Colonic mucosa (tissue), 4 donors: ENCODE data around the gene FBN1. TPM values are rescaled to one million over a fixed set of nuclear protein-coding genes. Genes with fewer than 3 reads are reported as not detected.

Experiments used
- DNase-seq: peaks from one replicate; pipeline ENCODE4 v3.0.0-alpha.2; 2020
- H3K27ac ChIP-seq: fragments of 200-600 bp; one replicate; pipeline ENCODE4 v1.8.0; 2021
- H3K27me3 ChIP-seq: fragments of 200-600 bp; one replicate; pipeline ENCODE4 v1.8.0; 2021
- H3K36me3 ChIP-seq: fragments of 200-600 bp; one replicate; pipeline ENCODE4 v1.8.0; 2021
- H3K4me1 ChIP-seq: fragments of 200-600 bp; one replicate; pipeline ENCODE4 v1.8.0; 2021; ENCODE audit warnings: mild to moderate bottlenecking
- H3K4me3 ChIP-seq: fragments of 200-600 bp; one replicate; pipeline ENCODE4 v1.8.0; 2021
- H3K9ac ChIP-seq, 2 donors: one replicate each; pipeline ENCODE4 v1.7.0; 2013; ENCODE audit warnings: control low read depth in 2 of 2, low read depth in 2 of 2, low read length in 2 of 2
- H3K9me3 ChIP-seq: fragments of 200-600 bp; one replicate; pipeline ENCODE4 v1.8.0; 2021
- intact Hi-C: fragments of 100-400 bp; cut with DNase I; formaldehyde crosslinking; loops from one replicate; pipeline ENCODE4 v1.14.1; 2022
- total RNA-seq, 2 donors: library from RNA; stranded (reverse); fragmentation: NEBNext Ultra II Directional in 1 of 2; extraction: Animal tissue kit (Norgen Biotek cat#: 25700) in 1 of 2; gene quantifications; one replicate each; pipeline ENCODE4 v1.2.1, GENCODE V29; 2021
- TF ChIP-seq, protein P1 (sequence below): fragments of 200-600 bp; IDR thresholded peaks from one replicate; pipeline ENCODE4 v1.8.0; 2022; ENCODE audit warnings: antibody characterized with exemption, mild to moderate bottlenecking
- donor health status: healthy.
- donor health status: DM: no; HTN: no; CAD: no.
- donor health status: DM: no; HTN: no; CAD: no.

Gene FBN1
- total RNA-seq, 2 donors from 2014 or later: 6.6 to 19.5 TPM

DNA sequence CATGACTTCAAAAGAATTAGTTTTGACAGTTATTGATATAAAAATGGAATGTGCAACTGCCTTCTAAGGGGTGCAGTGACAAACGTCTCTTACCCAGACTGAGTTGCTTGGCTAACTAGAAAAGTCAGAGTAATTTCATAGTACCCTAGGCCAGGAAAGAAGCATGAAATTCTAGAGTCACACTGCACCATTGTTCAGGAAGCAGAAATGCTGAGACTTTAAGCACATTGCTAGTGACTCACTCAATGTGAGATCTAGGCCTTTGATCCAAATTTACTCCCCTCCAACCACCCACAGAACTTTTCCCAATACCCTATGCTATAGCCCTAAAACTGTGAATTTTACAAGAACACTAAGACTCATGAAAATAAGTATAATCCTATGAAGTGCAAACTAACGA lies 203.5 kb downstream of the FBN1 start:
- Histone ChIP-seq H3K4me1 (no peaks in the 10 kb centered on the region), H3K36me3 (no peaks in the 10 kb centered on the region), H3K9me3 (no peaks in the 10 kb centered on the region), H3K27ac (no peak overlapping the region), H3K4me3 (no peak overlapping the region), H3K27me3 (no peaks in the 10 kb centered on the region), H3K9ac (no peak overlapping the region)
- no peak for DNase-seq
- intact Hi-C loops: no loop called here
- TF ChIP-seq, protein P1, sequence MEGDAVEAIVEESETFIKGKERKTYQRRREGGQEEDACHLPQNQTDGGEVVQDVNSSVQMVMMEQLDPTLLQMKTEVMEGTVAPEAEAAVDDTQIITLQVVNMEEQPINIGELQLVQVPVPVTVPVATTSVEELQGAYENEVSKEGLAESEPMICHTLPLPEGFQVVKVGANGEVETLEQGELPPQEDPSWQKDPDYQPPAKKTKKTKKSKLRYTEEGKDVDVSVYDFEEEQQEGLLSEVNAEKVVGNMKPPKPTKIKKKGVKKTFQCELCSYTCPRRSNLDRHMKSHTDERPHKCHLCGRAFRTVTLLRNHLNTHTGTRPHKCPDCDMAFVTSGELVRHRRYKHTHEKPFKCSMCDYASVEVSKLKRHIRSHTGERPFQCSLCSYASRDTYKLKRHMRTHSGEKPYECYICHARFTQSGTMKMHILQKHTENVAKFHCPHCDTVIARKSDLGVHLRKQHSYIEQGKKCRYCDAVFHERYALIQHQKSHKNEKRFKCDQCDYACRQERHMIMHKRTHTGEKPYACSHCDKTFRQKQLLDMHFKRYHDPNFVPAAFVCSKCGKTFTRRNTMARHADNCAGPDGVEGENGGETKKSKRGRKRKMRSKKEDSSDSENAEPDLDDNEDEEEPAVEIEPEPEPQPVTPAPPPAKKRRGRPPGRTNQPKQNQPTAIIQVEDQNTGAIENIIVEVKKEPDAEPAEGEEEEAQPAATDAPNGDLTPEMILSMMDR: no peak

DNA sequence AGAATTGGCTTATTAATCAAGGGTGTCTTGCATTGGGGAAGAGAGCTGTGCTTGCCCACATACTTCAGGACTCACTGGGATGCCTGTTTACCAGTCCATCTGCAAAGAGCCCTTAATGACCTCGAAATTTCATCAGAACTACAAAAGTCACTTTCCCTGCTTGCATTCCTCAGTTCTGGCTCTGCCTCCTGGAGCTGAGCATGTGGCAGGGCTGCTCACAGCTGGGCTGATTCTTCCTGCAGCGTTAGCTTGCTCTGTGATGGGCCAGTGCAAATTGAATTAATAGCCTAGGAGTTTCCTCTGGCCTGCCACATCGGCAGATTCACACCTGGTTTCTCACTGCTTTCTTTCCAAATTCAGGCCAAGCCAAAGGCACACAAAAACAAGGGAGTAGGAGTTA lies 205.4 kb downstream of the FBN1 start:
- no peaks in the 10 kb centered on the region for H3K27me3 ChIP-seq
- H3K4me3 ChIP-seq: no peak overlapping the region
- no peak overlapping the region for H3K27ac ChIP-seq
- no peaks in the 10 kb centered on the region for H3K36me3 ChIP-seq
- intact Hi-C loops: no loop called here
- no peak overlapping the region for H3K9ac ChIP-seq
- no peaks in the 10 kb centered on the region for H3K9me3 ChIP-seq
- no peaks in the 10 kb centered on the region for H3K4me1 ChIP-seq
- DNase-seq: no peak
- TF ChIP-seq, protein P1: no peak

DNA sequence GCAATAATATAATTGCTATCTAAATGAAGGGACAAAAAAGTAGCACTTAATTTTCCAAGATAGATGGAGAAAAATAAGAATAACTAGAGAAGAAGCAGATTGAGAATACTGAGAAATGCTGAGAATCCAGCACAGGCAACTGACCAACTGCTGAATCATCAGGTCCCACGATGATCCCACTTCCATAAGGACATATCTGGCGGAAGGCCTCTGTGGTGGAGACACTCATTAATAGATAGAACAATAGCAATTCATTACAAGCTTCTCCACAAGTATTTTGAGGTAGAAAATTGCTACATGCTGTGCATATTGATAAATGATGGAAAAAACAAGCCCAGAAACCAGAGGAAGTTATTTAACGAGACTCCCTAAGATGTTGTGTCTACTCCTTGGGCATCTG lies 208.3 kb downstream of the FBN1 start:
- H3K27me3 ChIP-seq: no peaks in the 10 kb centered on the region
- no peaks in the 10 kb centered on the region for H3K9me3 ChIP-seq
- no peak overlapping the region for H3K9ac ChIP-seq
- no peaks in the 10 kb centered on the region for H3K4me1 ChIP-seq
- H3K27ac ChIP-seq: no peak overlapping the region
- intact Hi-C loops: no loop called here
- H3K4me3 ChIP-seq: no peak overlapping the region
- no peaks in the 10 kb centered on the region for H3K36me3 ChIP-seq
- no peak for DNase-seq
- TF ChIP-seq, protein P1: no peak

DNA sequence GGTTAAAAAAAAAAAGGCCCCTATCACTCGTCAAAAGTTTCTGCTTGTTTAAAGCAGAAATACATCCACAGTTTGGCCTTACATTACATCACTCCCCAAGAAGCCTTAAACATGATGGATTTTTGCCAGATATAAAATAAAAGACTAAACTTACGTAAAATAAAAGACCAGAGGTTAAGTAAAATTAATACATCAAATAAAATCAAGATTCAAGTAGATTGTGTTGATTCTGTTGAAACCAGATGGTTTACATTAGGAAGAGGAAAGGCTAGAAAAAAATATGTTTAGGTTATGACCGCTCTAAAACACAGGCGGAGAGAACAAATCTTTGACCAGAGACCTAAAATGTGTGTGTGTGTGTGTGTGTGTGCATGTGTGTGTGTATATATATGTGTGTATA lies 210.2 kb downstream of the FBN1 start:
- no peak for DNase-seq
- no peak overlapping the region for H3K4me3 ChIP-seq
- H3K9ac ChIP-seq: no peak overlapping the region
- H3K36me3 ChIP-seq: no peaks in the 10 kb centered on the region
- intact Hi-C loops: no loop called here
- no peaks in the 10 kb centered on the region for H3K27me3 ChIP-seq
- no peak overlapping the region for H3K27ac ChIP-seq
- H3K4me1 ChIP-seq: no peaks in the 10 kb centered on the region
- TF ChIP-seq, protein P1: no peak
- no peaks in the 10 kb centered on the region for H3K9me3 ChIP-seq

DNA sequence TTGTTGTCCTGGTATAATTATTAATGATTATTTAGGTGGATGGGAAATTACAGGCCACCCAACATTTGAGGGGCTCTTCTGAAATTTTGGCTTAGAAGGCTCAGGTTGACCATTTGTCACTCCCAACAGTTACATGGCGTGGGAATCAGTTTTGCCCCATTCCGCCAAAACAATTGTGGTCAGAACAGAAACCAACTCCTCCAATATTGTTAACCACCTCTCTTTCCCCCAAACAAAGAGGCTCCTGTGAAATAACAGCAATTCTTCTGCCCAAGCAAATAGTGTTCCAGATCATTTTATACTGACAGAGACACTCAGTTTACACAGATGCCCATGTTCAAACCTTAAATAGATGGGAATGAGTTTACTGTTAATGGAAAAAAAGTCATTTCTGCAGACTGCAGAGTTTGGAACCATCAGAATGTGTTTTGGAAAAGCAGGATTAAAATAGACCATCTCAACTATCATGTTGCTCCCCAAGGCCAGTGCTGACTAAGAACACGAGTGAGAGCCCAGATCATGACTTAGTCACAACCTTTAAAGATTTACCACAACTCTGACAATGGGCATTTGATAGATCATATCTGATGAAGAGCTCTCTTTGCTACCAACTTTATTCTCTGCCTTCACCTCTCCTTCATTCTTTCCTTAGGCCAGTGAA lies 212.2 kb downstream of the FBN1 start:
- H3K27me3 ChIP-seq: no peaks in the 10 kb centered on the region
- H3K9ac ChIP-seq: no peak overlapping the region
- no peak overlapping the region for H3K4me3 ChIP-seq
- no peaks in the 10 kb centered on the region for H3K4me1 ChIP-seq
- no peak overlapping the region for H3K27ac ChIP-seq
- TF ChIP-seq, protein P1: no peak
- no peaks in the 10 kb centered on the region for H3K36me3 ChIP-seq
- no peaks in the 10 kb centered on the region for H3K9me3 ChIP-seq
- intact Hi-C loops: no loop called here
- DNase-seq: no peak
